ENCODE measurements around the gene MRPL32. TPM values are rescaled to one million over a fixed set of nuclear protein-coding genes. Genes with fewer than 3 reads are reported as not detected.
A peak's percentile ranks its signal among the peaks of the same experiment; 100 is the strongest.

The MRPL32 gene
- total and polyA plus RNA-seq, 3 experiments from 2014 or later: 49.9 to 79.5 (median 74.6) TPM

GRCh38 chr7:42978496-42978895 is 46.3 kb downstream of the MRPL32 start:
- Mint-ChIP-seq H3K4me3 (no peak overlapping the region), H3K9me3 (peaks cover 0 to 1% (median 0%) of the 10 kb centered on the region in 5 donors), H3K27me3 (peaks cover 10 to 32% of the 10 kb centered on the region in 2 donors), H3K27ac (no peak overlapping the region), H3K4me1 (no peaks in the 10 kb centered on the region), H3K36me3 (no peaks in the 10 kb centered on the region)
- DNase-seq: no peak
- Histone ChIP-seq H3K27me3 (ENCODE audit: insufficient read depth, low read length, poor library complexity, severe bottlenecking) (no peaks in the 10 kb centered on the region), H3K27ac (ENCODE audit: low read depth, low read length) (no peak overlapping the region), H3K4me3 (ENCODE audit: low read length) (no peak overlapping the region), H3K4me1 (ENCODE audit: insufficient read depth, low read length) (no peaks in the 10 kb centered on the region), H3K36me3 (ENCODE audit: insufficient read depth, low read length) (no peaks in the 10 kb centered on the region), H3K9me3 (ENCODE audit: low read length) (no peaks in the 10 kb centered on the region)
- CTCF ChIA-PET: no interaction called here
- POLR2A ChIA-PET: no interaction called here

- H3K9me3 Mint-ChIP-seq: peaks cover 0 to 5% (median 0%) of the 10 kb centered on the region in 5 donors
- H3K27ac ChIP-seq (ENCODE audit: low read depth, low read length): no peak overlapping the region
- H3K36me3 Mint-ChIP-seq: no peaks in the 10 kb centered on the region
- no peak overlapping the region for H3K27ac Mint-ChIP-seq
- no peaks in the 10 kb centered on the region for H3K9me3 ChIP-seq (ENCODE audit: low read length)
- H3K27me3 ChIP-seq (ENCODE audit: insufficient read depth, low read length, poor library complexity, severe bottlenecking): no peaks in the 10 kb centered on the region
- H3K27me3 Mint-ChIP-seq: peaks cover 5 to 28% of the 10 kb centered on the region in 2 donors
- no peaks in the 10 kb centered on the region for H3K4me1 ChIP-seq (ENCODE audit: insufficient read depth, low read length)
- DNase-seq: no peak
- H3K4me1 Mint-ChIP-seq: no peaks in the 10 kb centered on the region
- no peak overlapping the region for H3K4me3 ChIP-seq (ENCODE audit: low read length)
- H3K36me3 ChIP-seq (ENCODE audit: insufficient read depth, low read length): no peaks in the 10 kb centered on the region
- no peak overlapping the region for H3K4me3 Mint-ChIP-seq
- POLR2A ChIA-PET: no interaction called here
- CTCF ChIA-PET: no interaction called here
These were observed 47.9 kb downstream of the MRPL32 start for GRCh38 chr7:42980084-42980483.

GRCh38 chr7:42980514-42980913 is 48.3 kb downstream of the MRPL32 start:
- DNase-seq: no peak
- Mint-ChIP-seq H3K4me1 (no peaks in the 10 kb centered on the region), H3K27me3 (peaks cover 3 to 28% of the 10 kb centered on the region in 2 donors), H3K9me3 (peaks cover 0 to 5% (median 0%) of the 10 kb centered on the region in 5 donors), H3K27ac (no peak overlapping the region), H3K4me3 (no peak overlapping the region), H3K36me3 (no peaks in the 10 kb centered on the region)
- Histone ChIP-seq H3K36me3 (ENCODE audit: insufficient read depth, low read length) (no peaks in the 10 kb centered on the region), H3K4me3 (ENCODE audit: low read length) (no peak overlapping the region), H3K27ac (ENCODE audit: low read depth, low read length) (no peak overlapping the region), H3K9me3 (ENCODE audit: low read length) (no peaks in the 10 kb centered on the region), H3K27me3 (ENCODE audit: insufficient read depth, low read length, poor library complexity, severe bottlenecking) (no peaks in the 10 kb centered on the region), H3K4me1 (ENCODE audit: insufficient read depth, low read length) (no peaks in the 10 kb centered on the region)
- ChIA-PET CTCF (no interaction called here), POLR2A (no interaction called here)

- Histone ChIP-seq H3K27ac (ENCODE audit: low read depth, low read length) (no peak overlapping the region), H3K9me3 (ENCODE audit: low read length) (no peaks in the 10 kb centered on the region), H3K4me1 (ENCODE audit: insufficient read depth, low read length) (no peaks in the 10 kb centered on the region), H3K4me3 (ENCODE audit: low read length) (no peak overlapping the region), H3K36me3 (ENCODE audit: insufficient read depth, low read length) (no peaks in the 10 kb centered on the region), H3K27me3 (ENCODE audit: insufficient read depth, low read length, poor library complexity, severe bottlenecking) (no peaks in the 10 kb centered on the region)
- peaks cover 0 to 5% (median 0%) of the 10 kb centered on the region in 5 donors for H3K9me3 Mint-ChIP-seq
- CTCF ChIA-PET: no interaction called here
- DNase-seq: no peak
- H3K27me3 Mint-ChIP-seq: peaks cover 8 to 32% of the 10 kb centered on the region in 2 donors
- POLR2A ChIA-PET: no interaction called here
- no peaks in the 10 kb centered on the region for H3K4me1 Mint-ChIP-seq
- H3K27ac Mint-ChIP-seq: no peak overlapping the region
- H3K36me3 Mint-ChIP-seq: no peaks in the 10 kb centered on the region
- H3K4me3 Mint-ChIP-seq: no peak overlapping the region
These were observed 49.4 kb downstream of the MRPL32 start for GRCh38 chr7:42981601-42982000.

- Histone ChIP-seq H3K27ac (ENCODE audit: low read depth, low read length) (no peak overlapping the region), H3K27me3 (ENCODE audit: insufficient read depth, low read length, poor library complexity, severe bottlenecking) (no peaks in the 10 kb centered on the region), H3K9me3 (ENCODE audit: low read length) (no peaks in the 10 kb centered on the region), H3K36me3 (ENCODE audit: insufficient read depth, low read length) (no peaks in the 10 kb centered on the region), H3K4me1 (ENCODE audit: insufficient read depth, low read length) (no peaks in the 10 kb centered on the region), H3K4me3 (ENCODE audit: low read length) (no peak overlapping the region)
- Mint-ChIP-seq H3K27ac (no peak overlapping the region), H3K4me3 (no peak overlapping the region), H3K36me3 (no peaks in the 10 kb centered on the region), H3K27me3 (peaks cover 11 to 31% of the 10 kb centered on the region in 2 donors), H3K9me3 (peaks cover 0 to 5% (median 0%) of the 10 kb centered on the region in 5 donors), H3K4me1 (no peaks in the 10 kb centered on the region)
- ChIA-PET CTCF (no interaction called here), POLR2A (no interaction called here)
- DNase-seq: no peak
These were observed 50.5 kb downstream of the MRPL32 start for GRCh38 chr7:42982604-42983115.

GRCh38 chr7:42984137-42984536 is 52.0 kb downstream of the MRPL32 start:
- no peak overlapping the region for H3K27ac ChIP-seq (ENCODE audit: low read depth, low read length)
- H3K27ac Mint-ChIP-seq: no peak overlapping the region
- H3K9me3 Mint-ChIP-seq: peaks cover 0 to 5% (median 0%) of the 10 kb centered on the region in 5 donors
- ChIA-PET CTCF (no interaction called here), POLR2A (no interaction called here)
- H3K27me3 Mint-ChIP-seq: peaks cover 11 to 29% of the 10 kb centered on the region in 2 donors
- H3K9me3 ChIP-seq (ENCODE audit: low read length): no peaks in the 10 kb centered on the region
- no peaks in the 10 kb centered on the region for H3K4me1 ChIP-seq (ENCODE audit: insufficient read depth, low read length)
- H3K27me3 ChIP-seq (ENCODE audit: insufficient read depth, low read length, poor library complexity, severe bottlenecking): no peaks in the 10 kb centered on the region
- no peak for DNase-seq
- H3K36me3 ChIP-seq (ENCODE audit: insufficient read depth, low read length): no peaks in the 10 kb centered on the region
- H3K4me3 Mint-ChIP-seq: no peak overlapping the region
- no peak overlapping the region for H3K4me3 ChIP-seq (ENCODE audit: low read length)
- no peaks in the 10 kb centered on the region for H3K36me3 Mint-ChIP-seq
- no peaks in the 10 kb centered on the region for H3K4me1 Mint-ChIP-seq

GRCh38 chr7:42986213-42986612 is 54.0 kb downstream of the MRPL32 start:
- H3K4me1 Mint-ChIP-seq: no peaks in the 10 kb centered on the region
- CTCF ChIA-PET: no interaction called here
- Histone ChIP-seq H3K4me1 (ENCODE audit: insufficient read depth, low read length) (no peaks in the 10 kb centered on the region), H3K27ac (ENCODE audit: low read depth, low read length) (no peak overlapping the region), H3K4me3 (ENCODE audit: low read length) (no peak overlapping the region), H3K9me3 (ENCODE audit: low read length) (no peaks in the 10 kb centered on the region), H3K27me3 (ENCODE audit: insufficient read depth, low read length, poor library complexity, severe bottlenecking) (no peaks in the 10 kb centered on the region), H3K36me3 (ENCODE audit: insufficient read depth, low read length) (no peaks in the 10 kb centered on the region)
- peaks cover 7 to 20% of the 10 kb centered on the region in 2 donors for H3K27me3 Mint-ChIP-seq
- peak overlapping the region in 1 of 8 donors; percentile 16 for H3K27ac Mint-ChIP-seq
- DNase-seq: no peak
- no peaks in the 10 kb centered on the region for H3K36me3 Mint-ChIP-seq
- POLR2A ChIA-PET: no interaction called here
- no peak overlapping the region for H3K4me3 Mint-ChIP-seq
- H3K9me3 Mint-ChIP-seq: peaks cover 0 to 5% (median 0%) of the 10 kb centered on the region in 5 donors

- no peak overlapping the region for H3K4me3 Mint-ChIP-seq
- H3K36me3 ChIP-seq (ENCODE audit: insufficient read depth, low read length): no peaks in the 10 kb centered on the region
- H3K4me3 ChIP-seq (ENCODE audit: low read length): no peak overlapping the region
- ChIA-PET CTCF (no interaction called here), POLR2A (no interaction called here)
- no peaks in the 10 kb centered on the region for H3K9me3 ChIP-seq (ENCODE audit: low read length)
- no peaks in the 10 kb centered on the region for H3K27me3 ChIP-seq (ENCODE audit: insufficient read depth, low read length, poor library complexity, severe bottlenecking)
- H3K9me3 Mint-ChIP-seq: peaks cover 0 to 5% (median 0%) of the 10 kb centered on the region in 5 donors
- peaks cover 7 to 20% of the 10 kb centered on the region in 2 donors for H3K27me3 Mint-ChIP-seq
- H3K4me1 Mint-ChIP-seq: no peaks in the 10 kb centered on the region
- peak overlapping the region; percentile 12 for H3K27ac ChIP-seq (ENCODE audit: low read depth, low read length)
- DNase-seq: no peak
- H3K27ac Mint-ChIP-seq: no peak overlapping the region
- H3K36me3 Mint-ChIP-seq: no peaks in the 10 kb centered on the region
- H3K4me1 ChIP-seq (ENCODE audit: insufficient read depth, low read length): no peaks in the 10 kb centered on the region
These were observed 54.6 kb downstream of the MRPL32 start for GRCh38 chr7:42986781-42987248.

All from CD8-positive, alpha-beta memory T cell (primary cell).